Tibial nerve (tissue), 4 donors: ENCODE data around the gene RPL37A. TPM values are rescaled to one million over a fixed set of nuclear protein-coding genes. Genes with fewer than 3 reads are reported as not detected.

Experiments used
- DNase-seq, 2 donors: peaks; one replicate each; pipeline ENCODE4 v3.0.0-alpha.2; 2019; ENCODE audit warnings: low spot score in 2 of 2
- H3K27ac ChIP-seq, 4 donors: fragments of 200-600 bp; sonication (generic) in 3 of 4; one replicate each; pipeline ENCODE4 v1.5.1; 2017 to 2019; ENCODE audit warnings: mild to moderate bottlenecking in 1 of 4
- H3K27me3 ChIP-seq, 2 donors: fragments of 200-600 bp; sonication (generic) in 1 of 2; one replicate each; pipeline versions ENCODE4 v1.5.1 to v1.6.0; 2017 to 2019
- H3K36me3 ChIP-seq, 3 donors: fragments of 200-600 bp; sonication (generic); one replicate each; pipeline ENCODE4 v1.5.1; 2018 to 2019
- H3K4me1 ChIP-seq, 4 donors: fragments of 200-600 bp; sonication (generic) in 3 of 4; one replicate each; pipeline ENCODE4 v1.5.1; 2017 to 2019
- H3K4me3 ChIP-seq, 4 donors: fragments of 200-600 bp; sonication (generic) in 3 of 4; one replicate each; pipeline ENCODE4 v1.5.1; 2017 to 2019; ENCODE audit warnings: mild to moderate bottlenecking in 1 of 4, moderate library complexity in 1 of 4
- H3K9me3 ChIP-seq, 4 donors: fragments of 200-600 bp; sonication (generic) in 3 of 4; one replicate each; pipeline ENCODE4 v1.5.1; 2017 to 2019
- CTCF ChIP-seq, 5 experiments: fragments of 200-600 bp in 3 of 5; fragments of 450-650 bp in 2 of 5; sonication (generic) in 3 of 5; IDR thresholded peaks; one replicate each; pipeline ENCODE4 v1.5.1; 2016 to 2019; ENCODE audit warnings: antibody characterized with exemption in 5 of 5, mild to moderate bottlenecking in 3 of 5, moderate library complexity in 2 of 5
- EP300 ChIP-seq, 2 donors: sonication (generic); formaldehyde crosslinking; IDR thresholded peaks; one replicate each; pipeline ENCODE4 v1.6.1; 2017; ENCODE audit warnings: antibody characterized with exemption in 2 of 2, mild to moderate bottlenecking in 1 of 2
- POLR2A ChIP-seq, 2 donors: fragments of 450-650 bp; IDR thresholded peaks; one replicate each; pipeline ENCODE4 v1.6.1; 2017; ENCODE audit warnings: antibody characterized with exemption in 2 of 2, mild to moderate bottlenecking in 2 of 2, moderate library complexity in 2 of 2
- WGBS, 2 donors: methylation state at CpG; one replicate each; pipeline ENCODE4 v1.1.5; 2018; 5-methylcytosine and 5-hydroxymethylcytosine counted together
- total RNA-seq, 4 donors: library from RNA; depleted of rRNA; stranded (reverse); fragments of >200 nt; gene quantifications; one replicate each; pipeline ENCODE4 v1.1.0, GENCODE V29; 2016

RPL37A gene
- total RNA-seq, 4 donors from 2014 or later: 1,138 to 2,228 (median 1,396) TPM

GRCh38 chr2:216478791-216479190, 19.9 kb upstream of the RPL37A start:
- Histone ChIP-seq H3K4me3 (no peak overlapping the region), H3K4me1 (peaks cover 0 to 24% (median 2%) of the 10 kb centered on the region in 4 donors), H3K36me3 (peaks cover 0 to 87% (median 0%) of the 10 kb centered on the region in 3 donors), H3K27ac (peak overlapping the region; percentile 31 to 87 (median 69)), H3K9me3 (no peaks in the 10 kb centered on the region), H3K27me3 (no peaks in the 10 kb centered on the region)
- 63 to 82% methylated on average over 1 of the region's 1 CpG for WGBS, 2 donors
- TF ChIP-seq EP300 (IDR thresholded peaks at IDR 0.05) (no peak), POLR2A (IDR thresholded peaks at IDR 0.05) (no peak), CTCF (IDR thresholded peaks at IDR 0.05) (no peak)
- no peak for DNase-seq

GRCh38 chr2:216480221-216480620, 18.4 kb upstream of the RPL37A start:
- peaks cover 0 to 24% (median 2%) of the 10 kb centered on the region in 4 donors for H3K4me1 ChIP-seq
- DNase-seq: no peak
- no peaks in the 10 kb centered on the region for H3K27me3 ChIP-seq
- TF ChIP-seq CTCF (IDR thresholded peaks at IDR 0.05): no peak
- TF ChIP-seq POLR2A (IDR thresholded peaks at IDR 0.05): no peak
- TF ChIP-seq EP300 (IDR thresholded peaks at IDR 0.05): no peak
- H3K4me3 ChIP-seq: no peak overlapping the region
- no peak overlapping the region for H3K27ac ChIP-seq
- 64 to 74% methylated on average over 3 of the region's 3 CpGs for WGBS, 2 donors
- H3K9me3 ChIP-seq: no peaks in the 10 kb centered on the region
- peaks cover 0 to 83% (median 0%) of the 10 kb centered on the region in 3 donors for H3K36me3 ChIP-seq

GRCh38 chr2:216482640-216483039, 16.0 kb upstream of the RPL37A start:
- WGBS, 2 donors: 82 to 84% methylated on average over 2 of the region's 2 CpGs
- Histone ChIP-seq H3K9me3 (no peaks in the 10 kb centered on the region), H3K4me3 (no peak overlapping the region), H3K4me1 (peaks cover 0 to 18% (median 2%) of the 10 kb centered on the region in 4 donors), H3K27ac (no peak overlapping the region), H3K36me3 (peaks cover 0 to 60% (median 0%) of the 10 kb centered on the region in 3 donors), H3K27me3 (no peaks in the 10 kb centered on the region)
- DNase-seq: no peak
- no peak for TF ChIP-seq CTCF (IDR thresholded peaks at IDR 0.05)

GRCh38 chr2:216485237-216485636, 13.4 kb upstream of the RPL37A start:
- WGBS, 2 donors: 88 to 98% methylated on average over 3 of the region's 3 CpGs
- TF ChIP-seq EP300 (IDR thresholded peaks at IDR 0.05): no peak
- no peak for TF ChIP-seq CTCF (IDR thresholded peaks at IDR 0.05)

GRCh38 chr2:216485745-216486144, 12.9 kb upstream of the RPL37A start:
- Histone ChIP-seq H3K4me1 (no peaks in the 10 kb centered on the region), H3K36me3 (peaks cover 0 to 30% (median 0%) of the 10 kb centered on the region in 3 donors), H3K27ac (no peak overlapping the region), H3K9me3 (no peaks in the 10 kb centered on the region), H3K27me3 (no peaks in the 10 kb centered on the region), H3K4me3 (no peak overlapping the region)
- no peak for TF ChIP-seq POLR2A (IDR thresholded peaks at IDR 0.05)
- no peak for TF ChIP-seq CTCF (IDR thresholded peaks at IDR 0.05)
- TF ChIP-seq EP300 (IDR thresholded peaks at IDR 0.05): no peak
- DNase-seq: no peak
- WGBS, 2 donors: 50 to 56% methylated on average over 5 of the region's 5 CpGs

More at GRCh38 chr2:216485237-216485636, 13.4 kb upstream of the RPL37A start:
- H3K27ac ChIP-seq: no peak overlapping the region
- no peak overlapping the region for H3K4me3 ChIP-seq
- no peaks in the 10 kb centered on the region for H3K4me1 ChIP-seq
- H3K27me3 ChIP-seq: no peaks in the 10 kb centered on the region
- no peaks in the 10 kb centered on the region for H3K9me3 ChIP-seq
- no peak for DNase-seq
- peaks cover 0 to 35% (median 0%) of the 10 kb centered on the region in 3 donors for H3K36me3 ChIP-seq
